ENCODE measurements around the gene NFIA.

Gene NFIA

DNA sequence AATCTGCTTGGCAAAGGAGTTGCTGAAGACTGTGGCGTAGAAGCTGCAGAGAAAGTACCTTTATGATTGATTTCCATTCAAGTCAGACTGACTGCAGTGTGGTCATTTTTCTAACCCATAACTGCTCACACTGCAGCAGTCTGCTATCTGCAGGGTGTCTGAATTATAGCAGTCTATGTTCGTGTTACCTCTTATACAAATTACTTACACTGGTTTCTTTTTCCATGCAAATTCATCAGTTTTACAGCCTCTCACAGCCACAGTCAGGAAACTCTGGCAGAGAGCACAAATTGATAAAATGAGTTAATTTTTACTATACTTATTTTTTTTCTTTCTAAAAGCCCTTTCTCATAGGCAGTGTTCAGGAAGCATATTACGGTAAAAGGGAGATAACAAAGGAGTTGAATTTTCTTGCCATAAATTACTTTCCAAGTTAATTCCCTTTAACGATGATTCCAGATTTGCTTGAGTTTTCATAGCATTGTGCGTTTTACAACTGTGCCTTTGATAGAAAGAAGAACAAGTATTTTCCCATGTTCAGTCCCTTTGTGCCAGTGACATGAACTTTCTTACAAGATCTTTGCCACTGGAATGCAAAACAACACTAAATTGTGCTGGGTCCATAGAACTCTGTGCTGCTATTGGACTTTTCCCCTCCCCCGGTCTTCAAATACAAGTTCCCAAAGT, 261.5 kb downstream of the NFIA start:
- Histone ChIP-seq H3K9me3 (ENCODE audit: insufficient read depth, low read depth, low read length) (no peaks in the 10 kb centered on the region), H3K9me2 (replicated peaks; ENCODE audit: low read depth, low read length) (no peaks in the 10 kb centered on the region), H3K79me2 (ENCODE audit: insufficient read depth, low read length) (no peaks in the 10 kb centered on the region), H2AFZ (ENCODE audit: low read length) (no peak overlapping the region), H3K4me3 (ENCODE audit: low read length, poor library complexity, severe bottlenecking) (no peak overlapping the region), H4K20me1 (ENCODE audit: insufficient read depth, low read length, poor library complexity, severe bottlenecking) (no peaks in the 10 kb centered on the region), H3K36me3 (ENCODE audit: insufficient read depth, low read length) (no peaks in the 10 kb centered on the region), H3F3A (ENCODE audit: low read depth) (no peaks in the 10 kb centered on the region), H3K27me3 (ENCODE audit: insufficient read depth, low read length, poor library complexity, severe bottlenecking) (no peaks in the 10 kb centered on the region), H3K9ac (ENCODE audit: low read depth, low read length, poor library complexity, severe bottlenecking) (no peak overlapping the region), H3K4me1 (ENCODE audit: insufficient read depth, low read length, poor library complexity, severe bottlenecking) (no peaks in the 10 kb centered on the region), H3K4me2 (ENCODE audit: low read depth, low read length, poor library complexity, severe bottlenecking) (peak overlapping the region; percentile 28)
- TF ChIP-seq EZH2phosphoT487 (IDR thresholded peaks at IDR 0.05; ENCODE audit: borderline replicate concordance), result no peak
- TF ChIP-seq, protein P1, sequence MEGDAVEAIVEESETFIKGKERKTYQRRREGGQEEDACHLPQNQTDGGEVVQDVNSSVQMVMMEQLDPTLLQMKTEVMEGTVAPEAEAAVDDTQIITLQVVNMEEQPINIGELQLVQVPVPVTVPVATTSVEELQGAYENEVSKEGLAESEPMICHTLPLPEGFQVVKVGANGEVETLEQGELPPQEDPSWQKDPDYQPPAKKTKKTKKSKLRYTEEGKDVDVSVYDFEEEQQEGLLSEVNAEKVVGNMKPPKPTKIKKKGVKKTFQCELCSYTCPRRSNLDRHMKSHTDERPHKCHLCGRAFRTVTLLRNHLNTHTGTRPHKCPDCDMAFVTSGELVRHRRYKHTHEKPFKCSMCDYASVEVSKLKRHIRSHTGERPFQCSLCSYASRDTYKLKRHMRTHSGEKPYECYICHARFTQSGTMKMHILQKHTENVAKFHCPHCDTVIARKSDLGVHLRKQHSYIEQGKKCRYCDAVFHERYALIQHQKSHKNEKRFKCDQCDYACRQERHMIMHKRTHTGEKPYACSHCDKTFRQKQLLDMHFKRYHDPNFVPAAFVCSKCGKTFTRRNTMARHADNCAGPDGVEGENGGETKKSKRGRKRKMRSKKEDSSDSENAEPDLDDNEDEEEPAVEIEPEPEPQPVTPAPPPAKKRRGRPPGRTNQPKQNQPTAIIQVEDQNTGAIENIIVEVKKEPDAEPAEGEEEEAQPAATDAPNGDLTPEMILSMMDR (conservative IDR thresholded peaks at IDR 0.05; ENCODE audit: low read length), result no peak

DNA sequence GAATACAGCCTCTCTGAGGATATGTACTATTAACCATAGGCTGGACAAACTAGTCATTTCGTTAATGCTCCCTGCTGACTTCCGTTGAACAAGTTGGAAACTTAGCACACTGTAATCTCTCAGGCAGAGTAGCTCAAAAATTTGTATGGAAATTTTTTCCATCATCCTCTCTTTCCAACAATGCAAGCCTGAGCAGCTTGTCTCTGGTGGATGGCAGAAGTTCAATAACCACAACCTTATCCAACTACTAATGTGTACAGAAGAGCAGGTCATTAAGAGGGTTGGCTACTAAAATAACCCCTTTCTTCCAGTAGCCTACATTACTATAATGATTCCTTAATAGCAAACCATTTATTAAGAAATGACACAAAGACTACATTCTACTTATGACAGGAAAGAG, 262.3 kb downstream of the NFIA start:
- TF ChIP-seq EZH2phosphoT487 (IDR thresholded peaks at IDR 0.05; ENCODE audit: borderline replicate concordance), result no peak
- TF ChIP-seq, protein P1 (conservative IDR thresholded peaks at IDR 0.05; ENCODE audit: low read length), result no peak

DNA sequence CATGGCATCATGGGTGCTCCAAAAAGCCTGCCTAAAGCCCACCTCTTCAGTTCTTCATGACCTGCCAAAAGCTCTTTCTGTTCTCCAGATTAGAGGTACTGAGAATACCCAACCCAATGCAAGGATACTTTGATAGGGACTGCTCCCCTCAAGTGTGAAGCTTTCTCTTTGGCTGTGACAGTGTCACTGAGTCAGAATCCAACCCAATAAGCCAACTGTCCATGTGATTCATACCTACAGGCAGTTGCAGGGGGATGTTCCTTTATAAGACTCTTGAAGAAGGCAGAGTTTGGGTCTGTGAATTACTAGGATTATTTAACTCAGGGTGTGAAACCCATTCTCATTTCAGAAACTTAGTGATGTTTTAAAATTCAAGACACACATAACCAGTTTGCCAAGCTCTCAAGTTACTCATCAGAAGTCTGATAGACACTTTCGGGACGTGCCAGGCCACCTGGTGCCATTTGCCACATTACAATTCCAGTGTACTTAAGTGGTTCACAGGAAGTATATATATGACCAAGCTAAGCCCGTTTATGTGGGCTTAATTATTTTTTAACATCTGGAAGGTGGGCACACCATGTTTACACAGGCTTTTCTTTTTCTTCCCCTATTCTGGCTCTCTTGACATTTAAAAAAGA, 265.8 kb downstream of the NFIA start:
- Histone ChIP-seq H3K4me3 (ENCODE audit: low read length, poor library complexity, severe bottlenecking) (no peak overlapping the region), H2AFZ (ENCODE audit: low read length) (no peak overlapping the region), H3K79me2 (ENCODE audit: insufficient read depth, low read length) (no peaks in the 10 kb centered on the region), H3F3A (ENCODE audit: low read depth) (no peaks in the 10 kb centered on the region), H4K20me1 (ENCODE audit: insufficient read depth, low read length, poor library complexity, severe bottlenecking) (no peaks in the 10 kb centered on the region), H3K9ac (ENCODE audit: low read depth, low read length, poor library complexity, severe bottlenecking) (no peak overlapping the region), H3K9me3 (ENCODE audit: insufficient read depth, low read depth, low read length) (no peaks in the 10 kb centered on the region), H3K4me1 (ENCODE audit: insufficient read depth, low read length, poor library complexity, severe bottlenecking) (peaks cover 9% of the 10 kb centered on the region), H3K9me2 (replicated peaks; ENCODE audit: low read depth, low read length) (no peaks in the 10 kb centered on the region), H3K27me3 (ENCODE audit: insufficient read depth, low read length, poor library complexity, severe bottlenecking) (no peaks in the 10 kb centered on the region), H3K4me2 (ENCODE audit: low read depth, low read length, poor library complexity, severe bottlenecking) (no peak overlapping the region), H3K36me3 (ENCODE audit: insufficient read depth, low read length) (no peaks in the 10 kb centered on the region)
- TF ChIP-seq, protein P1 (conservative IDR thresholded peaks at IDR 0.05; ENCODE audit: low read length), result no peak
- no peak for TF ChIP-seq EZH2phosphoT487 (IDR thresholded peaks at IDR 0.05; ENCODE audit: borderline replicate concordance)

More for the DNA sequence above, 262.3 kb downstream of the NFIA start:
- H3K4me2 ChIP-seq (ENCODE audit: low read depth, low read length, poor library complexity, severe bottlenecking), result no peak overlapping the region
- no peaks in the 10 kb centered on the region for H3K4me1 ChIP-seq (ENCODE audit: insufficient read depth, low read length, poor library complexity, severe bottlenecking)
- H3K4me3 ChIP-seq (ENCODE audit: low read length, poor library complexity, severe bottlenecking), result no peak overlapping the region
- no peaks in the 10 kb centered on the region for H3K27me3 ChIP-seq (ENCODE audit: insufficient read depth, low read length, poor library complexity, severe bottlenecking)
- no peaks in the 10 kb centered on the region for H3K36me3 ChIP-seq (ENCODE audit: insufficient read depth, low read length)
- H3K9me3 ChIP-seq (ENCODE audit: insufficient read depth, low read depth, low read length), result no peaks in the 10 kb centered on the region
- H3K79me2 ChIP-seq (ENCODE audit: insufficient read depth, low read length), result no peaks in the 10 kb centered on the region
- H3K9me2 ChIP-seq (replicated peaks; ENCODE audit: low read depth, low read length), result no peaks in the 10 kb centered on the region
- H4K20me1 ChIP-seq (ENCODE audit: insufficient read depth, low read length, poor library complexity, severe bottlenecking), result no peaks in the 10 kb centered on the region
- no peak overlapping the region for H2AFZ ChIP-seq (ENCODE audit: low read length)
- no peaks in the 10 kb centered on the region for H3F3A ChIP-seq (ENCODE audit: low read depth)
- no peak overlapping the region for H3K9ac ChIP-seq (ENCODE audit: low read depth, low read length, poor library complexity, severe bottlenecking)

Measured in Loucy (cell line).